H9 (cell line): ENCODE data around the gene CLEC10A. TPM values are rescaled to one million over a fixed set of nuclear protein-coding genes. Genes with fewer than 3 reads are reported as not detected.

Source experiments
- DNase-seq: peaks from one replicate; pipeline ENCODE4 v3.0.0-alpha.2; 2017
- H2AFZ ChIP-seq: one replicate; pipeline ENCODE4 v1.6.1; 2013; ENCODE audit warnings: mild to moderate bottlenecking, low read length, control low read depth, moderate library complexity
- H2AK5ac ChIP-seq: 2 replicates; pipeline ENCODE4 v1.6.1; 2013; ENCODE audit warnings: low read length, control low read depth, mixed read lengths; ENCODE audit not compliant: insufficient read length
- H2BK120ac ChIP-seq: one replicate; pipeline ENCODE4 v1.6.1; 2013; ENCODE audit warnings: low read depth, mild to moderate bottlenecking, low read length, control low read depth, inconsistent platforms; ENCODE audit not compliant: poor library complexity, severe bottlenecking
- H2BK12ac ChIP-seq: 2 replicates; pipeline ENCODE4 v1.6.1; 2013; ENCODE audit warnings: low read length, control low read depth, mixed read lengths, low read depth; ENCODE audit not compliant: insufficient read length
- H2BK15ac ChIP-seq: 2 replicates; pipeline ENCODE4 v1.6.1; 2013; ENCODE audit warnings: low read depth, low read length, control low read depth
- H2BK20ac ChIP-seq: one replicate; pipeline ENCODE4 v1.6.1; 2013; ENCODE audit warnings: low read depth, mild to moderate bottlenecking, low read length, control low read depth, inconsistent platforms; ENCODE audit not compliant: poor library complexity, severe bottlenecking
- H2BK5ac ChIP-seq: 2 replicates; pipeline ENCODE4 v1.6.1; 2013; ENCODE audit warnings: low read length, control low read depth, mixed read lengths; ENCODE audit not compliant: insufficient read length
- H3K14ac ChIP-seq: 2 replicates; pipeline ENCODE4 v1.6.1; 2013; ENCODE audit warnings: low read length, control low read depth; ENCODE audit not compliant: insufficient read depth
- H3K18ac ChIP-seq: 2 replicates; pipeline ENCODE4 v1.6.1; 2013; ENCODE audit warnings: low read depth, mild to moderate bottlenecking, mixed read lengths, low read length, control low read depth; ENCODE audit not compliant: insufficient read length
- H3K23ac ChIP-seq: 2 replicates; pipeline ENCODE4 v1.6.1; 2013; ENCODE audit warnings: low read length, control low read depth, mixed read lengths, low read depth; ENCODE audit not compliant: insufficient read length
- H3K23me2 ChIP-seq: 2 replicates; pipeline ENCODE4 v1.6.1; 2013; ENCODE audit warnings: low read depth, mild to moderate bottlenecking, mixed read lengths, low read length, control low read depth; ENCODE audit not compliant: insufficient read length, poor library complexity, severe bottlenecking
- H3K27ac ChIP-seq: 2 replicates; pipeline ENCODE4 v1.5.1; 2013; ENCODE audit warnings: low read length, control low read depth, mixed read lengths, low read depth; ENCODE audit not compliant: insufficient read length
- H3K27me3 ChIP-seq: 2 replicates; pipeline ENCODE4 v1.6.1; 2013; ENCODE audit warnings: low read length, control low read depth, inconsistent platforms; ENCODE audit not compliant: insufficient read depth
- H3K4ac ChIP-seq: 2 replicates; pipeline ENCODE4 v1.6.1; 2013; ENCODE audit warnings: low read depth, mild to moderate bottlenecking, control low read depth, inconsistent platforms, low read length, moderate library complexity
- H3K4me1 ChIP-seq: 2 replicates; pipeline ENCODE4 v1.6.1; 2013; ENCODE audit warnings: low read length, control low read depth, inconsistent platforms; ENCODE audit not compliant: insufficient read depth
- H3K4me2 ChIP-seq: 2 replicates; pipeline ENCODE4 v1.6.1; 2013; ENCODE audit warnings: low read length, control low read depth, mixed read lengths; ENCODE audit not compliant: insufficient read length, insufficient read depth
- H3K56ac ChIP-seq: 2 replicates; pipeline ENCODE4 v1.6.1; 2013; ENCODE audit warnings: low read depth, mild to moderate bottlenecking, mixed read lengths, low read length, control low read depth; ENCODE audit not compliant: insufficient read length
- H3K79me1 ChIP-seq: 2 replicates; pipeline ENCODE4 v1.6.1; 2013; ENCODE audit warnings: low read depth, mild to moderate bottlenecking, moderate library complexity, low read length, control low read depth, inconsistent platforms; ENCODE audit not compliant: insufficient read depth, poor library complexity, severe bottlenecking
- H3K79me2 ChIP-seq: 2 replicates; pipeline ENCODE4 v1.6.1; 2013; ENCODE audit warnings: low read length, control low read depth, inconsistent platforms; ENCODE audit not compliant: insufficient read depth
- H3K9ac ChIP-seq: 2 replicates; pipeline ENCODE4 v1.6.1; 2013; ENCODE audit warnings: low read length, control low read depth, mixed read lengths; ENCODE audit not compliant: insufficient read length; ENCODE audit errors: extremely low read depth
- H3K9me3 ChIP-seq: one replicate; pipeline ENCODE4 v1.6.1; 2013; ENCODE audit warnings: low read depth, low read length, inconsistent platforms; ENCODE audit not compliant: control insufficient read depth
- H3T11ph ChIP-seq: one replicate; pipeline ENCODE4 v1.6.1; 2013; ENCODE audit warnings: mild to moderate bottlenecking, low read length, control low read depth, inconsistent platforms
- H4K20me1 ChIP-seq: one replicate; pipeline ENCODE4 v1.6.1; 2013; ENCODE audit not compliant: control insufficient read depth, insufficient read length, insufficient read depth
- H4K5ac ChIP-seq: 2 replicates; pipeline ENCODE4 v1.6.1; 2013; ENCODE audit warnings: low read depth, mild to moderate bottlenecking, mixed read lengths, low read length, control low read depth; ENCODE audit not compliant: insufficient read length
- H4K8ac ChIP-seq: replicated peaks from 2 replicates; pipeline ENCODE4 v1.6.1; 2013; ENCODE audit warnings: low read length, control low read depth, mixed read lengths, low read depth; ENCODE audit not compliant: insufficient read length
- H4K91ac ChIP-seq: 2 replicates; pipeline ENCODE4 v1.6.1; 2013; ENCODE audit warnings: low read depth, mild to moderate bottlenecking, moderate library complexity, mixed read lengths, low read length, control low read depth; ENCODE audit not compliant: insufficient read length
- H3K27ac Mint-ChIP-seq, 3 experiments: 2 replicates in 2 of 3; 3 replicates in 1 of 3; pipeline ENCODE4 v1.8.0; 2020 to 2021; ENCODE audit warnings: mixed read lengths in 3 of 3, mild to moderate bottlenecking in 1 of 3, moderate library complexity in 1 of 3
- H3K27me3 Mint-ChIP-seq: 2 replicates; pipeline ENCODE4 v1.8.0; 2021; ENCODE audit warnings: low read depth, mild to moderate bottlenecking, moderate library complexity, mixed read lengths
- H3K36me3 Mint-ChIP-seq, 3 experiments: 2 replicates in 2 of 3; 3 replicates in 1 of 3; pipeline ENCODE4 v1.8.0; 2020 to 2021; ENCODE audit warnings: low read depth in 3 of 3, mixed read lengths in 3 of 3; ENCODE audit not compliant: insufficient read depth in 1 of 3
- H3K4me1 Mint-ChIP-seq, 2 experiments: 2 replicates each; pipeline ENCODE4 v1.8.0; 2020; ENCODE audit warnings: mixed read lengths in 2 of 2
- H3K4me3 Mint-ChIP-seq, 2 experiments: 2 replicates in 1 of 2; 3 replicates in 1 of 2; pipeline ENCODE4 v1.8.0; 2020 to 2021; ENCODE audit warnings: mild to moderate bottlenecking in 2 of 2, mixed read lengths in 2 of 2, moderate library complexity in 1 of 2
- H3K9me3 Mint-ChIP-seq, 2 experiments: 2 replicates in 1 of 2; 3 replicates in 1 of 2; pipeline ENCODE4 v1.8.0; 2020; ENCODE audit warnings: mild to moderate bottlenecking in 2 of 2, mixed read lengths in 2 of 2, moderate library complexity in 1 of 2
- WGBS: extraction: QIAGEN DNeasy Blood & Tissue Kit; methylation state at CpG from one replicate; pipeline ENCODE4 v1.1.7; 2013; ENCODE audit warnings: missing lambda C conversion rate, low lambda C conversion rate, mixed read lengths; ENCODE audit not compliant: insufficient read length; ENCODE audit errors: extremely low coverage; 5-methylcytosine and 5-hydroxymethylcytosine counted together
- total RNA-seq: library from RNA; stranded (reverse); gene quantifications from 2 replicates; pipeline ENCODE4 v1.2.1, GENCODE V29; 2021
- TF ChIP-seq, protein P1 (sequence below): fragments of 200-600 bp; sonication (generic); conservative IDR thresholded peaks from 3 replicates; pipeline ENCODE4 v1.8.0; 2021; ENCODE audit warnings: antibody characterized with exemption, mild to moderate bottlenecking

The CLEC10A gene
- total RNA-seq, 1 experiment from 2014 or later: not detected

DNA sequence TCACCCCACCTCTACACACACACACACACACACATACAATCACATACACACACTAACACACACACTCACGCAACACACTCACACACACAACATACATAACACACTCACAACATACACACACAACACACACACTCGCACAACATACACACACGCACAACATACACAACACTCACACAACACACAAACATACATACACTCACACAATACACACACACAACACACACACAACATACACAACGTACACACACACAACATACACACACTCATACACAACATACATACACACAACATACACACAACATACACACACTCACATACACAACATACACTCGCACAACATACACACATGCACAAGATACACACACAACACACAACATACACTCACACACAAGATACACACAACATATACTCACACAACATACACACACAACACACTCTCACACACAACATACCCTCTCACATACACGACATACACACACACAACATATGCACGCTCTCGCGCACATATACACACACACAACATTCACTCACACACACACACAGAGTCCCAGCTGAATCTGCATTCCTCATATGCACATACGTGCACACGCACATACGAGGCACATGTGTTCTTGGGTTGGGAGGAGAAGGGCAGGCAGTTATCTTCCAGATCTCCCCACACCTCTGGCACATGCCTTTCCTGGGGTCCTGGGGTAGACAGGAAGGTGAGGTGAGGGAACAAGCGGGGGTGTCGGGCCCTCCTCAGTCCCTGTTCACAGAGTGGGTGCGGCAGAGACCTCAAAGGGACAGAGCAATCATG lies 33.4 kb upstream of the CLEC10A start:
- H3K4me2 ChIP-seq: no peak overlapping the region
- no peak overlapping the region for H3K14ac ChIP-seq
- no peak overlapping the region for H2BK5ac ChIP-seq
- no peak overlapping the region for H2BK120ac ChIP-seq
- peak overlapping the region; percentile 0 for H3K23ac ChIP-seq
- Mint-ChIP-seq H3K9me3 (no peaks in the 10 kb centered on the region; a peak in 1 of 5 replicates), H3K27ac (no peak overlapping the region), H3K4me1 (peaks cover 17 to 18% of the 10 kb centered on the region in 2 experiments), H3K36me3 (peaks cover 0 to 2% (median 0%) of the 10 kb centered on the region in 3 experiments; a peak in 1 of 7 replicates), H3K27me3 (peaks cover 4% of the 10 kb centered on the region), H3K4me3 (no peak overlapping the region)
- no peak overlapping the region for H2AK5ac ChIP-seq
- no peak overlapping the region for H2BK20ac ChIP-seq
- H4K91ac ChIP-seq: no peak overlapping the region
- TF ChIP-seq, protein P1, sequence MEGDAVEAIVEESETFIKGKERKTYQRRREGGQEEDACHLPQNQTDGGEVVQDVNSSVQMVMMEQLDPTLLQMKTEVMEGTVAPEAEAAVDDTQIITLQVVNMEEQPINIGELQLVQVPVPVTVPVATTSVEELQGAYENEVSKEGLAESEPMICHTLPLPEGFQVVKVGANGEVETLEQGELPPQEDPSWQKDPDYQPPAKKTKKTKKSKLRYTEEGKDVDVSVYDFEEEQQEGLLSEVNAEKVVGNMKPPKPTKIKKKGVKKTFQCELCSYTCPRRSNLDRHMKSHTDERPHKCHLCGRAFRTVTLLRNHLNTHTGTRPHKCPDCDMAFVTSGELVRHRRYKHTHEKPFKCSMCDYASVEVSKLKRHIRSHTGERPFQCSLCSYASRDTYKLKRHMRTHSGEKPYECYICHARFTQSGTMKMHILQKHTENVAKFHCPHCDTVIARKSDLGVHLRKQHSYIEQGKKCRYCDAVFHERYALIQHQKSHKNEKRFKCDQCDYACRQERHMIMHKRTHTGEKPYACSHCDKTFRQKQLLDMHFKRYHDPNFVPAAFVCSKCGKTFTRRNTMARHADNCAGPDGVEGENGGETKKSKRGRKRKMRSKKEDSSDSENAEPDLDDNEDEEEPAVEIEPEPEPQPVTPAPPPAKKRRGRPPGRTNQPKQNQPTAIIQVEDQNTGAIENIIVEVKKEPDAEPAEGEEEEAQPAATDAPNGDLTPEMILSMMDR: no peak
- no peaks in the 10 kb centered on the region; the same call in 1 of the 2 replicates for H3K4me1 ChIP-seq
- H2BK15ac ChIP-seq: no peak overlapping the region
- 100% methylated on average over 9 of the region's 15 CpGs for WGBS
- H2BK12ac ChIP-seq: no peak overlapping the region
- no peak overlapping the region for H3K18ac ChIP-seq
- no peak overlapping the region for H3K27ac ChIP-seq
- no peaks in the 10 kb centered on the region for H3K79me2 ChIP-seq
- H4K8ac ChIP-seq: peak overlapping the region; percentile 3
- no peak overlapping the region for H3K4ac ChIP-seq
- H3K9me3 ChIP-seq: no peaks in the 10 kb centered on the region
- no peak overlapping the region for H4K5ac ChIP-seq
- H4K20me1 ChIP-seq: no peaks in the 10 kb centered on the region
- no peaks in the 10 kb centered on the region for H3K79me1 ChIP-seq
- DNase-seq: no peak
- H3K23me2 ChIP-seq: no peaks in the 10 kb centered on the region
- no peak overlapping the region for H3K9ac ChIP-seq
- no peak overlapping the region for H3K56ac ChIP-seq
- H3K27me3 ChIP-seq: no peaks in the 10 kb centered on the region; the same call in 1 of the 2 replicates
- no peak overlapping the region for H2AFZ ChIP-seq
- H3T11ph ChIP-seq: no peak overlapping the region
